DOHH2 (cell line): ENCODE data around the gene SYT14.

Experiments used
- H3F3A ChIP-seq: fragments of 200-600 bp; sonication (generic), shearing (Covaris generic); 2 replicates; pipeline ENCODE4 v1.6.0; 2016; ENCODE audit warnings: antibody characterized with exemption, mild to moderate bottlenecking; ENCODE audit not compliant: control insufficient read depth, insufficient read depth
- H3K27ac ChIP-seq: fragments of 200-600 bp; sonication (generic); 2 replicates; pipeline ENCODE4 v1.5.1; 2014; ENCODE audit warnings: low read depth, mild to moderate bottlenecking, low read length, moderate library complexity
- H3K27me3 ChIP-seq: fragments of 200-600 bp; sonication (generic); 2 replicates; pipeline ENCODE4 v1.6.1; 2014; ENCODE audit warnings: mild to moderate bottlenecking, low read length, mixed read lengths; ENCODE audit not compliant: control insufficient read depth
- H3K36me3 ChIP-seq: fragments of 200-600 bp; sonication (generic); 2 replicates; pipeline ENCODE4 v1.6.1; 2014; ENCODE audit warnings: mild to moderate bottlenecking, low read length, moderate library complexity, mixed read lengths; ENCODE audit not compliant: control insufficient read depth
- H3K4me1 ChIP-seq: fragments of 200-600 bp; sonication (generic); 2 replicates; pipeline ENCODE4 v1.6.1; 2014; ENCODE audit warnings: mild to moderate bottlenecking, low read length, mixed read lengths; ENCODE audit not compliant: control insufficient read depth
- H3K4me2 ChIP-seq: fragments of 200-600 bp; sonication (generic); 2 replicates; pipeline ENCODE4 v1.6.0; 2014; ENCODE audit warnings: mild to moderate bottlenecking, low read length, moderate library complexity
- H3K4me3 ChIP-seq: fragments of 200-600 bp; sonication (generic); 2 replicates; pipeline ENCODE4 v1.5.1; 2014; ENCODE audit warnings: mild to moderate bottlenecking, low read length, mixed read lengths
- H3K79me2 ChIP-seq: fragments of 200-600 bp; sonication (generic); 2 replicates; pipeline ENCODE4 v1.6.1; 2014; ENCODE audit warnings: mild to moderate bottlenecking, low read length, mixed read lengths; ENCODE audit not compliant: control insufficient read depth
- H3K9me2 ChIP-seq: fragments of 200-600 bp; sonication (generic); replicated peaks from 2 replicates; pipeline ENCODE4 v1.6.1; 2014; ENCODE audit warnings: mild to moderate bottlenecking, low read length, mixed read lengths; ENCODE audit not compliant: control insufficient read depth
- H3K9me3 ChIP-seq: fragments of 200-600 bp; sonication (generic); 2 replicates; pipeline ENCODE4 v1.6.1; 2014; ENCODE audit warnings: antibody characterized with exemption, low read length, mixed read lengths; ENCODE audit not compliant: control insufficient read depth, insufficient read depth
- H4K20me1 ChIP-seq: fragments of 200-600 bp; sonication (generic); 2 replicates; pipeline ENCODE4 v1.6.0; 2014; ENCODE audit warnings: low read depth, mild to moderate bottlenecking, antibody characterized with exemption, low read length, moderate library complexity; ENCODE audit not compliant: control insufficient read depth, insufficient read depth
- EZH2phosphoT487 ChIP-seq: fragments of 200-600 bp; sonication (generic); IDR thresholded peaks from 2 replicates; pipeline ENCODE4 v1.6.1; 2017; ENCODE audit warnings: borderline replicate concordance, mild to moderate bottlenecking, antibody characterized with exemption, low read length, moderate library complexity, mixed read lengths
- TF ChIP-seq, protein P1 (sequence below): fragments of 200-600 bp; sonication (generic); IDR thresholded peaks from one replicate; pipeline ENCODE4 v1.5.1; 2014; ENCODE audit warnings: antibody characterized with exemption, mild to moderate bottlenecking, low read depth, low read length; ENCODE audit not compliant: poor library complexity, severe bottlenecking

Gene SYT14

GRCh38 chr1:210061992-210062391 is 124.0 kb downstream of the SYT14 start:
- Histone ChIP-seq H3K4me1 (no peaks in the 10 kb centered on the region), H3K4me2 (no peak overlapping the region), H4K20me1 (no peaks in the 10 kb centered on the region), H3K9me2 (no peaks in the 10 kb centered on the region), H3K27ac (no peak overlapping the region), H3K9me3 (no peaks in the 10 kb centered on the region), H3K4me3 (no peak overlapping the region), H3K27me3 (no peaks in the 10 kb centered on the region), H3F3A (no peaks in the 10 kb centered on the region), H3K79me2 (no peaks in the 10 kb centered on the region), H3K36me3 (no peaks in the 10 kb centered on the region)
- TF ChIP-seq EZH2phosphoT487: no peak
- TF ChIP-seq, protein P1, sequence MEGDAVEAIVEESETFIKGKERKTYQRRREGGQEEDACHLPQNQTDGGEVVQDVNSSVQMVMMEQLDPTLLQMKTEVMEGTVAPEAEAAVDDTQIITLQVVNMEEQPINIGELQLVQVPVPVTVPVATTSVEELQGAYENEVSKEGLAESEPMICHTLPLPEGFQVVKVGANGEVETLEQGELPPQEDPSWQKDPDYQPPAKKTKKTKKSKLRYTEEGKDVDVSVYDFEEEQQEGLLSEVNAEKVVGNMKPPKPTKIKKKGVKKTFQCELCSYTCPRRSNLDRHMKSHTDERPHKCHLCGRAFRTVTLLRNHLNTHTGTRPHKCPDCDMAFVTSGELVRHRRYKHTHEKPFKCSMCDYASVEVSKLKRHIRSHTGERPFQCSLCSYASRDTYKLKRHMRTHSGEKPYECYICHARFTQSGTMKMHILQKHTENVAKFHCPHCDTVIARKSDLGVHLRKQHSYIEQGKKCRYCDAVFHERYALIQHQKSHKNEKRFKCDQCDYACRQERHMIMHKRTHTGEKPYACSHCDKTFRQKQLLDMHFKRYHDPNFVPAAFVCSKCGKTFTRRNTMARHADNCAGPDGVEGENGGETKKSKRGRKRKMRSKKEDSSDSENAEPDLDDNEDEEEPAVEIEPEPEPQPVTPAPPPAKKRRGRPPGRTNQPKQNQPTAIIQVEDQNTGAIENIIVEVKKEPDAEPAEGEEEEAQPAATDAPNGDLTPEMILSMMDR: no peak

- Histone ChIP-seq H3K27ac (no peak overlapping the region), H3K27me3 (no peaks in the 10 kb centered on the region), H3K9me3 (no peaks in the 10 kb centered on the region), H3F3A (no peaks in the 10 kb centered on the region), H3K9me2 (no peaks in the 10 kb centered on the region), H3K4me3 (no peak overlapping the region), H3K36me3 (no peaks in the 10 kb centered on the region), H3K4me2 (no peak overlapping the region), H3K79me2 (no peaks in the 10 kb centered on the region), H4K20me1 (no peaks in the 10 kb centered on the region), H3K4me1 (no peaks in the 10 kb centered on the region)
- TF ChIP-seq EZH2phosphoT487: no peak
- TF ChIP-seq, protein P1: no peak
These were observed 132.5 kb downstream of the SYT14 start for GRCh38 chr1:210070531-210070930.

DNA sequence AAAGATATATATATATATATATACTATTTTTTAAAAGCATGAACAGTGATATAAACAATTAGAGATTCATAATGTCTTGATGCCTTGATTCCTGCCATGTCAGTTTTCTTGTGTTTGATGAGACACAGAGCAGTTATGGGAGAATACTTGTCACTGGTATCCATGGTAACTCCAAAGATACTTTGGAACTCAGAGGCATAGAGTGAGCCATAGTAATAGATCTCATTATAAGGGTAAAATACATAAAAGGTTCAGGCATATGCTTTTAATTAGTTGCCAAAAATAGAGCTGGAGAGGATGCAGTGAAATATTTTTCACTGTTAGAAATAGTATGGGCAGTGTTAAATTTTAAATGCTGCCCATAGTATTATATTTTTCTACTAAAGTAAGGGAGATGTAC is 134.1 kb downstream of the SYT14 start:
- H3K4me3 ChIP-seq: no peak overlapping the region
- H3K9me2 ChIP-seq: no peaks in the 10 kb centered on the region
- H3K27me3 ChIP-seq: no peaks in the 10 kb centered on the region
- H3K27ac ChIP-seq: no peak overlapping the region
- no peaks in the 10 kb centered on the region for H3K79me2 ChIP-seq
- no peaks in the 10 kb centered on the region for H3F3A ChIP-seq
- no peaks in the 10 kb centered on the region for H3K36me3 ChIP-seq
- H3K9me3 ChIP-seq: no peaks in the 10 kb centered on the region
- no peaks in the 10 kb centered on the region for H3K4me1 ChIP-seq
- no peak for TF ChIP-seq EZH2phosphoT487
- TF ChIP-seq, protein P1: no peak
- H3K4me2 ChIP-seq: no peak overlapping the region
- H4K20me1 ChIP-seq: no peaks in the 10 kb centered on the region
